Measurements from ENCODE around the gene IL6ST.

The IL6ST gene

DNA sequence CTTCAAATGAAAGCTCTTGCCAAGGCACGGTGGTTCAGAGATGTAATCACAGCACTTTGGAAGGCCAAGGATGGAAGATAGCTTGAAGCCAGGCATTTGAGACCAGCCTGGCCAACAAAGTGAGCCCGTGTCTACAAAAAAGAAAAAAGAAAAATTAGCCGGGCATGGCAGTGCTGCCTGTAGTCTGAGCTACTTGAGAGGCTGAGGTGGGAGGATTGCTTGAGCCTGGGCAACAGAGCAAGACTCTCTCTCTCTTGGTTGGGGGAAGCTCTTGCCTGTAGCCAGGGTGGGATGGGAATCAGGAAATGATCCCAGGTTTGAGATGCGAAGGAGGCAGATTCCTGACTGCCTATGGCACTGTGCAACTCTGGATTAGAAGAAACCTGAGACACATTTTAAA, 62.1 kb downstream of the IL6ST start:
- Histone ChIP-seq H3K79me2 (ENCODE audit: control insufficient read depth, insufficient read depth, low read length, unreplicated experiment) (no peaks in the 10 kb centered on the region), H3K4me3 (ENCODE audit: low read depth, low read length) (no peak overlapping the region), H3K4me1 (ENCODE audit: control insufficient read depth, insufficient read depth, low read length, unreplicated experiment) (no peaks in the 10 kb centered on the region), H2AFZ (ENCODE audit: low read length, unreplicated experiment) (no peak overlapping the region), H3K36me3 (ENCODE audit: insufficient read depth, low read length) (no peaks in the 10 kb centered on the region), H3K27ac (ENCODE audit: low read depth, low read length) (no peak overlapping the region), H3K27me3 (ENCODE audit: insufficient read depth, low read length) (no peaks in the 10 kb centered on the region)

DNA sequence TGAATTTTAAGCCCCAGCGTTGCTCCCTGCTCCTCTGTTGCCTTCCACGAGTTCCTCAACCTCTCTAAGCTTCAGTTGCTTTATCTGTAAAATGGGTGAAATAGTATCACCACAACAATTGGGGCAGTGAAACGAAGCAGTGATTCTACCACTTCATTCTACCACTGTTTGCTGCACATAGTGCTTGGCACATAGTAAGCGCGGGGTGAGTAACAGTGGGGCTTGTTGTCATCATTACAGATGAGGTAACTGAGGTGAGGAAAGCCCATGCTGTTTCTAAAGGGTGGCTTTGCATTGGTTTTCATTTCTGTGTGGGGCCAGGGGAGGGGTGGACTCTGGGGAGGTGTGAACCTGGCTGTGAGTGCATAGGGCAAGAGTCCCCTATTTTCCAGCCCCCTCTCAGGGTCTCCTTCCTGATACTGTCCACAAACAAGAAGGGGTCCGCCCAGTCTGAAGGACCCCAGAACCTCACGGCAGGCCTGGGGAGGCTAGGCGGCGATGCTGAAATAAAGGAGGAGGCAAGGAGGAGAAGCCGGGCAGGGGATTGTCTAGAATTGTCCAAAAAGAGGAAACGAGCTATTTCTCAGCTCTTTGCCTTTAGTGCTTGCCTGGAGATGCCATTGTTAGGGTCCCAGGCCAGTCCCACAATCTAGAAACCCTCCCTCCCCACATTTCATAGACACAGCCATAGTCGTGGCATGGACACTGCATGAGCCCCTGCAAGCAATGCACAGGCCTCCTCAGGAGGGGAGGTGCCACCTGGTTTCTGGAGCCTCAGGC, 65.6 kb downstream of the IL6ST start:
- no peaks in the 10 kb centered on the region for H3K36me3 ChIP-seq (ENCODE audit: insufficient read depth, low read length)
- H3K27me3 ChIP-seq (ENCODE audit: insufficient read depth, low read length) = no peaks in the 10 kb centered on the region
- no peak overlapping the region for H2AFZ ChIP-seq (ENCODE audit: low read length, unreplicated experiment)
- no peak overlapping the region for H3K4me3 ChIP-seq (ENCODE audit: low read depth, low read length)
- H3K27ac ChIP-seq (ENCODE audit: low read depth, low read length) = no peak overlapping the region
- no peaks in the 10 kb centered on the region for H3K79me2 ChIP-seq (ENCODE audit: control insufficient read depth, insufficient read depth, low read length, unreplicated experiment)
- H3K4me1 ChIP-seq (ENCODE audit: control insufficient read depth, insufficient read depth, low read length, unreplicated experiment) = no peaks in the 10 kb centered on the region

DNA sequence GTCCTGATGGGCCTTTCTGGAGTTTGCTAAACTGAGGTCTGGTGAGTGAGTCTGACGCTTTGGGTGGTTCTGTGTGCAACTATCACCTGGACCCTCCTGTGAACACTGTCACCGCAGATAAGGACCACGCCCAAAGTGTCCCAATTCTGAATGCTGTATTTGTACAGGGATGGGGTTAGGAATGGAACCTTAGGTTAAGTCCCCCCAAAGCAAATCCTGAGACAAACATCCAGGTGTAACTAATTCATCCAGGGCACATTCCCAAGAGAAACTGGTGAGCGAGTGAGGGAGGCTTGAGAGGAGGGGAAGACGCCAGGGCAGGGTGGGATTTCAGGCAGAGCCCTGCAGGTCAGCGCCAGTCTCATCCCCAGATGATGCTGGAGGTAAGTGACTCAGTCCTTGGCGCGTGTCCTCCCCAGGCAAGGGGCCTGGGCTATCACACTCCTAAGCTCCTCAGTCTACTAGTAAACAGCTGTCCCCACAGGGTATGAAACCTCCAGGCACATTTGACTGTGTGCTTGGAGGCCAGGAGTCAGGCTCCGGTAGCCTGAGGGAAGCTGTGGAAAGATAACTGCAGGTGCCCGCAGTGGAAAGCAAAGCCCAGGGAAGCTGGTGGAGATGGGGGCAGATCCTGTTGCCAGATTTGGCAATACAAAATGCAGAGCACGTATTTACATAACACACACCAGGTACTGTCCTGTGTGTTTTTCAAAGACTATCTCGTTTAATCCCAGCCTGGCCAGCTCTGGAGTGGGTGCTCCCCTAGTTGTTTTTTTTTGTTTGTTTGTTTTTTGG, 66.7 kb downstream of the IL6ST start:
- H2AFZ ChIP-seq (ENCODE audit: low read length, unreplicated experiment) = no peak overlapping the region
- no peaks in the 10 kb centered on the region for H3K79me2 ChIP-seq (ENCODE audit: control insufficient read depth, insufficient read depth, low read length, unreplicated experiment)
- H3K4me3 ChIP-seq (ENCODE audit: low read depth, low read length) = no peak overlapping the region
- no peaks in the 10 kb centered on the region for H3K36me3 ChIP-seq (ENCODE audit: insufficient read depth, low read length)
- H3K27ac ChIP-seq (ENCODE audit: low read depth, low read length) = no peak overlapping the region
- peaks cover 5% of the 10 kb centered on the region for H3K4me1 ChIP-seq (ENCODE audit: control insufficient read depth, insufficient read depth, low read length, unreplicated experiment)
- no peaks in the 10 kb centered on the region for H3K27me3 ChIP-seq (ENCODE audit: insufficient read depth, low read length)

DNA sequence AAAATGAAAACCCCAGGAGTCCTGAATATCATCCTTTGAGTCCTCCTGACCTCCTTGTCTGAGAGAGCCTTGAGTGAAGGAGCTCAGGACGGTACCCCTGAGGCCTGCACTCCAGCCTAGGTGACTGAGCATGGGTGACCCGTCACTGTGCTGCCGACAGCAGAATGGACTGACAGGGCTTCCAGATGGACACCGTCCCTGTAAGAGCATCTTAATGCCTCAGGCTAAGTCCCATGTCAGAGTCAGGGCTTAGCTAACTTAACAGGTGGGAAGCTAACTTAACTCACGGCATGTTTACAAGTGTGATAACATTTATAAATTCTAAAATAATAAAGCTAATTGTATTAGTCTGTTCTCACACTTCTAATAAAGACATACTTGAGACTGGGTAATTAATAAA, 68.3 kb downstream of the IL6ST start:
- Histone ChIP-seq H2AFZ (ENCODE audit: low read length, unreplicated experiment) (no peak overlapping the region), H3K27me3 (ENCODE audit: insufficient read depth, low read length) (no peaks in the 10 kb centered on the region), H3K79me2 (ENCODE audit: control insufficient read depth, insufficient read depth, low read length, unreplicated experiment) (no peaks in the 10 kb centered on the region), H3K27ac (ENCODE audit: low read depth, low read length) (no peak overlapping the region), H3K4me3 (ENCODE audit: low read depth, low read length) (no peak overlapping the region), H3K4me1 (ENCODE audit: control insufficient read depth, insufficient read depth, low read length, unreplicated experiment) (peaks cover 5% of the 10 kb centered on the region), H3K36me3 (ENCODE audit: insufficient read depth, low read length) (no peaks in the 10 kb centered on the region)

DNA sequence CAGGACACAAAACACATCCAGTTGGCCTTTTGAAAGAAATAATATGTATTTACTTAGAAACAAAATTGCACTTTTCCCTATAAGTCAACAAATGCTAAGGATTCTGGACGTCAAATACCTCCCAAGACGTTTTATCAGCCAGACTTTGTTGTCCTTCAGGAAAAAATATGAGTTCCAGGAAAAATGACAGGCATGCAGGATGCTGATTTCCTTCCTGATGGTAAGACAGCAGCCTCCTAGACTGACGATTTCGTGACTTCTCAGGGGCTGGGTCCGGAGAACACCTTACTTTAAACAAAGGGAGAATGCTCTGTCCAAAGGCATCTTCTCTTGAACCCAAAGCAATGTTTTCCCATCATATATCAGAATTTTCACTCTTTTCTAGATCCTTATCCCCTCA, 69.1 kb downstream of the IL6ST start:
- Histone ChIP-seq H2AFZ (ENCODE audit: low read length, unreplicated experiment) (no peak overlapping the region), H3K27ac (ENCODE audit: low read depth, low read length) (no peak overlapping the region), H3K27me3 (ENCODE audit: insufficient read depth, low read length) (no peaks in the 10 kb centered on the region), H3K4me3 (ENCODE audit: low read depth, low read length) (no peak overlapping the region), H3K79me2 (ENCODE audit: control insufficient read depth, insufficient read depth, low read length, unreplicated experiment) (no peaks in the 10 kb centered on the region), H3K36me3 (ENCODE audit: insufficient read depth, low read length) (no peaks in the 10 kb centered on the region), H3K4me1 (ENCODE audit: control insufficient read depth, insufficient read depth, low read length, unreplicated experiment) (peaks cover 5% of the 10 kb centered on the region)

DNA sequence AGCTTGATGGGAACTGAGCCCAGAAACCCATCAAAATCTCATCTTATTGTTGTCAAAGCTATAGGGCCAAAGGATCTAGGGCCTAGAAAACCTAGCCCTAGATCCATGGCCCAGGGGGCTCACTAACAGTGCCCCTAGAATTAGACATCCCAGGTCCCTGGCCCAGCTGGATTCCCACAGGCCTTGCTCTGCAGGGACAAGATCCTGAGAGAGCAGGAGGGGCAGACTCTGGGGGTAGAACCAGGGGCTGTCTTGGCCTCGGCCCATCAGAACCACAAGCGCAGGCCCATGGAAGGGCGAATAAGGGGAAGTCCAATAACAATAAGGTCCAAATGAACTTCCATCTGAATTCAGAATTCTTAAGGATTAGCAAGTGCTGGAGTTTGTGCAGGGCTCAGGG, 69.6 kb downstream of the IL6ST start:
- H3K27ac ChIP-seq (ENCODE audit: low read depth, low read length) = no peak overlapping the region
- no peaks in the 10 kb centered on the region for H3K27me3 ChIP-seq (ENCODE audit: insufficient read depth, low read length)
- no peak overlapping the region for H2AFZ ChIP-seq (ENCODE audit: low read length, unreplicated experiment)
- peaks cover 5% of the 10 kb centered on the region for H3K4me1 ChIP-seq (ENCODE audit: control insufficient read depth, insufficient read depth, low read length, unreplicated experiment)
- H3K79me2 ChIP-seq (ENCODE audit: control insufficient read depth, insufficient read depth, low read length, unreplicated experiment) = no peaks in the 10 kb centered on the region
- H3K4me3 ChIP-seq (ENCODE audit: low read depth, low read length) = no peak overlapping the region
- H3K36me3 ChIP-seq (ENCODE audit: insufficient read depth, low read length) = no peaks in the 10 kb centered on the region

DNA sequence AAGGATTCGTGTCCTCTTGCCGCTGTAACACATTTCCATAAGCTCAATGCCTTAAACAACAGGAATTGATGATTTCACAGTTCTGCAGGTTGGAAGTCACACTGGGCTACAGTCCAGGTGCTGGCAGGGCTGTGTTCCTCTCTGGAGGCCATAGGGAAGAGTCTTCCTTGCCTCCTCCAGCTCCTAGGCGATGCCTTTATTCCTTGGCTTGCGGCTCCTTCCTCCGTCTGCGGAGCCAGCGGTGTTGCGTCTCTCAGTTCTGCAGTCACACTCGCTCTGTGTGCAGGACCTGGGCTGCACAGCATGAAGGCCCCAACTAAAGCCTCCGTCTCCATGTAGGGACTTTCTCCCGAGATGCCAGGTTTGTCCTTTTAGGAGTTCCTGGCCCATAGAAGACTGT, 70.0 kb downstream of the IL6ST start:
- no peak overlapping the region for H2AFZ ChIP-seq (ENCODE audit: low read length, unreplicated experiment)
- H3K4me3 ChIP-seq (ENCODE audit: low read depth, low read length) = no peak overlapping the region
- no peaks in the 10 kb centered on the region for H3K36me3 ChIP-seq (ENCODE audit: insufficient read depth, low read length)
- no peaks in the 10 kb centered on the region for H3K79me2 ChIP-seq (ENCODE audit: control insufficient read depth, insufficient read depth, low read length, unreplicated experiment)
- no peaks in the 10 kb centered on the region for H3K27me3 ChIP-seq (ENCODE audit: insufficient read depth, low read length)
- H3K4me1 ChIP-seq (ENCODE audit: control insufficient read depth, insufficient read depth, low read length, unreplicated experiment) = peaks cover 5% of the 10 kb centered on the region
- H3K27ac ChIP-seq (ENCODE audit: low read depth, low read length) = no peak overlapping the region

DNA sequence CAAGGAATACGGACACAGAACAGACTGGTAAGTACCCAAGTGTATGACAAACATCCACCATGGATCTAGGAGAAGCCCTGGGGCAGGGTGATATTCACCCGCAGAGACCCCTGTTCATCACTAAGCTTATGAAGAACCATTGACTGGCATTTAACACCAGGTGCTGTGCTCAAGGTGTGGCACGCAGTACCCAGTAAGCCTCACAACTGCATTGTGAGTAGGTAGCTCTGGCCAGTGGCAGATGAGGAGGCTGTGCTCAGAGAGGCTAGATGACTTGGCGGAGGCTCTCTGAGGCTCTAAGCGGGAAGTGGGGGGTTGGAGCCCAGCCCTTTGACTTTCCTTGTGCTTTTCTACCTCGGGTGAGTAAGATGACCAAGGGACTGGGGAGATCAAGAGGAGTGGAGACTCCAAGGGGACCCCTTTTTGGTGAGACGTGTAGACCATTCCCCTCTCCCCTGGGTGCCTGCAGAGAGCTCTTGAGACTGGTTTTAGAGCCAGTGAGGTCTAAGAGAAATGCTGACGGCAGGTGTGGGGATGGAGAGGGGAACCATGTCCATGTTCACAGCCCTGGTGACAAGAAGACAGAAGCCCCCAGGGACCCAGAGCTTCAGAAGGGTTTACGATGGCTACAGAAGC, 70.8 kb downstream of the IL6ST start:
- Histone ChIP-seq H3K4me3 (ENCODE audit: low read depth, low read length) (no peak overlapping the region), H3K79me2 (ENCODE audit: control insufficient read depth, insufficient read depth, low read length, unreplicated experiment) (no peaks in the 10 kb centered on the region), H3K36me3 (ENCODE audit: insufficient read depth, low read length) (no peaks in the 10 kb centered on the region), H3K4me1 (ENCODE audit: control insufficient read depth, insufficient read depth, low read length, unreplicated experiment) (peaks cover 5% of the 10 kb centered on the region), H3K27me3 (ENCODE audit: insufficient read depth, low read length) (no peaks in the 10 kb centered on the region), H2AFZ (ENCODE audit: low read length, unreplicated experiment) (no peak overlapping the region), H3K27ac (ENCODE audit: low read depth, low read length) (no peak overlapping the region)

DNA sequence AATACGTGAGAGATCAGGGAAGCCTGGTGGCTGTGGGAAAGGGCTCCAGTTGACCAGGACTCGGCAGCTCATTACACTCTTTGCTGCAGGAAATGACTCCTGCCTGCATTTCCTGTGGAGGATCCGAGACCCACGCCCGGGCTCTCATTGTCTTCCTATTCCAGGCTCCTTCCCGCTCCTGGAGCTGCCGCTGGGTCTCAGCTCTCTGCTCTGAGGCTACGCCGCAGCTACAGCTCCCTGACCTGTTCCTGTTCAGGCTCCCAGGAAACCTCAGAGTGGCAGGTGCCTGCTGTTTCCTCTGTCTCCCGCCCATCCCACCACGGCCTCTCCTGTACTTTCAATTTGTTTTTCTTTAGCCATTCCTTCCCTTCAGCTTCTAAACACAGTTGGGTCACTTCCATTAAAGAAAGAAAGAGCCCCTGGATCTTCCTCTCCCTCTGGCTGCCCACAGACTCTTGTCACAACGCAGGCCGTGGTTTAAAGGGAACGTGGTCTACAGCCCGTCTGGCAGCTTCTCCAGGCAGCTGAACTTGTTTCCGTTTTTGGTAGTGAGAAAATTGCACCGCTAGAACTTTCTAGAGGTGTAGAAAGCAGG, 71.5 kb downstream of the IL6ST start:
- H3K27me3 ChIP-seq (ENCODE audit: insufficient read depth, low read length) = no peaks in the 10 kb centered on the region
- no peak overlapping the region for H3K27ac ChIP-seq (ENCODE audit: low read depth, low read length)
- H3K4me1 ChIP-seq (ENCODE audit: control insufficient read depth, insufficient read depth, low read length, unreplicated experiment) = peaks cover 5% of the 10 kb centered on the region
- no peak overlapping the region for H3K4me3 ChIP-seq (ENCODE audit: low read depth, low read length)
- H3K79me2 ChIP-seq (ENCODE audit: control insufficient read depth, insufficient read depth, low read length, unreplicated experiment) = no peaks in the 10 kb centered on the region
- no peaks in the 10 kb centered on the region for H3K36me3 ChIP-seq (ENCODE audit: insufficient read depth, low read length)
- H2AFZ ChIP-seq (ENCODE audit: low read length, unreplicated experiment) = no peak overlapping the region

DNA sequence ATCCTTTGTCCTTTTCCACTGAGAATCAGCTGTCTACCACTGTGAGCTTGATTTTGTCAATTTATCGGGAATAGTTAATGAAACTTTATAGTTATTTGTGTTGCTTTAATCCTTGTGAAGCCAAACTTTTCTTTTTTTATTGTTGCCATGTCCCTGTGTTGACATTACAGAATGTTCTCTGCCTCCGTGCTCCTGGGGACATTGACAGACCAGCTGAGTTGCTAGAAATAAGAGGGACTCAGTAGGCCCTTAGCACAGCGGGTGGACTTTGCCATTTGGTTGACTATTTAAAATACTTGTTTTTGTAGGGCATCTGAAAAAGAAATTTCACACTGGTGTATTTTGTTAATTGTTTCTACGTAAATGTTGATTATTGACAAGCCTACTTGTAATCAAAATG, 73.1 kb downstream of the IL6ST start:
- no peak overlapping the region for H2AFZ ChIP-seq (ENCODE audit: low read length, unreplicated experiment)
- H3K27ac ChIP-seq (ENCODE audit: low read depth, low read length) = no peak overlapping the region
- peaks cover 5% of the 10 kb centered on the region for H3K4me1 ChIP-seq (ENCODE audit: control insufficient read depth, insufficient read depth, low read length, unreplicated experiment)
- H3K4me3 ChIP-seq (ENCODE audit: low read depth, low read length) = no peak overlapping the region
- H3K27me3 ChIP-seq (ENCODE audit: insufficient read depth, low read length) = no peaks in the 10 kb centered on the region
- no peaks in the 10 kb centered on the region for H3K36me3 ChIP-seq (ENCODE audit: insufficient read depth, low read length)
- no peaks in the 10 kb centered on the region for H3K79me2 ChIP-seq (ENCODE audit: control insufficient read depth, insufficient read depth, low read length, unreplicated experiment)
